ENCODE results near the gene GRIA4.

The GRIA4 gene

DNA sequence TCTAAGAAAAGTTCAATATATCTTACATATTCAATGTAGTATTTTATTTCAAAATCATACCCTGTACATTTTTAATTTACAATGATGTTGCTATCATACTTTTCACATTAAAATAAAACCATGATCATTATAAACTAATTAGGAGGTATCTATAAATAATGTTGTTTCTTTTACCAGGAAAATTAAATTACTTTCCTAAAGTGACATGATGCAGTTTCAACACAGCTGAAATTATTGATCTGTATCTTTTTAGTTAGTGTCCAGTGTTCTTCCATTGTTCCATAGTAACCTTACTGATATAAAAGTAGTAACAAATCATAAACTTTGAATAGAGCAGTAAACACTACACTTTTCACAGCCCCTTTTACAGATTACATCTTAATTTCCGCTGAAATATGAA is 29.7 kb downstream of the GRIA4 start:
- TF ChIP-seq FOXP2 (optimal IDR thresholded peaks at IDR 0.05; ENCODE audit: borderline replicate concordance, extremely low read depth, extremely low read length, insufficient read depth): no peak
- TF ChIP-seq, protein P1, sequence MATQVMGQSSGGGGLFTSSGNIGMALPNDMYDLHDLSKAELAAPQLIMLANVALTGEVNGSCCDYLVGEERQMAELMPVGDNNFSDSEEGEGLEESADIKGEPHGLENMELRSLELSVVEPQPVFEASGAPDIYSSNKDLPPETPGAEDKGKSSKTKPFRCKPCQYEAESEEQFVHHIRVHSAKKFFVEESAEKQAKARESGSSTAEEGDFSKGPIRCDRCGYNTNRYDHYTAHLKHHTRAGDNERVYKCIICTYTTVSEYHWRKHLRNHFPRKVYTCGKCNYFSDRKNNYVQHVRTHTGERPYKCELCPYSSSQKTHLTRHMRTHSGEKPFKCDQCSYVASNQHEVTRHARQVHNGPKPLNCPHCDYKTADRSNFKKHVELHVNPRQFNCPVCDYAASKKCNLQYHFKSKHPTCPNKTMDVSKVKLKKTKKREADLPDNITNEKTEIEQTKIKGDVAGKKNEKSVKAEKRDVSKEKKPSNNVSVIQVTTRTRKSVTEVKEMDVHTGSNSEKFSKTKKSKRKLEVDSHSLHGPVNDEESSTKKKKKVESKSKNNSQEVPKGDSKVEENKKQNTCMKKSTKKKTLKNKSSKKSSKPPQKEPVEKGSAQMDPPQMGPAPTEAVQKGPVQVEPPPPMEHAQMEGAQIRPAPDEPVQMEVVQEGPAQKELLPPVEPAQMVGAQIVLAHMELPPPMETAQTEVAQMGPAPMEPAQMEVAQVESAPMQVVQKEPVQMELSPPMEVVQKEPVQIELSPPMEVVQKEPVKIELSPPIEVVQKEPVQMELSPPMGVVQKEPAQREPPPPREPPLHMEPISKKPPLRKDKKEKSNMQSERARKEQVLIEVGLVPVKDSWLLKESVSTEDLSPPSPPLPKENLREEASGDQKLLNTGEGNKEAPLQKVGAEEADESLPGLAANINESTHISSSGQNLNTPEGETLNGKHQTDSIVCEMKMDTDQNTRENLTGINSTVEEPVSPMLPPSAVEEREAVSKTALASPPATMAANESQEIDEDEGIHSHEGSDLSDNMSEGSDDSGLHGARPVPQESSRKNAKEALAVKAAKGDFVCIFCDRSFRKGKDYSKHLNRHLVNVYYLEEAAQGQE (IDR thresholded peaks at IDR 0.05; ENCODE audit: insufficient read depth in 1 of 2, low read depth in 2 of 2, low read length in 2 of 2): no peak
- no peak for TF ChIP-seq POLR2AphosphoS5 (IDR thresholded peaks at IDR 0.05; ENCODE audit: low read depth, low read length)
- no peak for TF ChIP-seq SIN3A (IDR thresholded peaks at IDR 0.05; ENCODE audit: borderline replicate concordance, insufficient read depth, low read length)
- no peak for TF ChIP-seq TAF1 (IDR thresholded peaks at IDR 0.05; ENCODE audit: borderline replicate concordance, insufficient read depth, low read length)

DNA sequence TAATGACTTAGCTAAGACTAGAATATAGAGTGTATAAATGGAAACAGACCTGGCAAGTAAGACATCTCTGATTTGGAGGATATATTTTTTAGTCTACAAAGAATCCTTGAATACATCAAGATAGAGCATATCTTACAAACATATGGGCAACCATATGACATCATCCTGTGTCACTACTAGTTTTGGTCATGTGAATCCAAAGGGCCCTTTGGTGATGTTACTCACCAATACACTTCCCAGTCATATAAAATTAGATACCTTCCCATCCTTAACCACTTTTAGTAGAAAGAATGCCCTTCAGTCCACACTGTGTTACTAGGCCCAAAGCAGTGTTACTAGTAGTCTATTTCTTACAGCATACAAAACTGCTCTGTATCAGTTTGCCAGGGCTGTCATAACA is 31.6 kb downstream of the GRIA4 start:
- no peak for TF ChIP-seq SIN3A (IDR thresholded peaks at IDR 0.05; ENCODE audit: borderline replicate concordance, insufficient read depth, low read length)
- TF ChIP-seq FOXP2 (optimal IDR thresholded peaks at IDR 0.05; ENCODE audit: borderline replicate concordance, extremely low read depth, extremely low read length, insufficient read depth): no peak
- no peak for TF ChIP-seq POLR2AphosphoS5 (IDR thresholded peaks at IDR 0.05; ENCODE audit: low read depth, low read length)
- TF ChIP-seq, protein P1 (IDR thresholded peaks at IDR 0.05; ENCODE audit: insufficient read depth in 1 of 2, low read depth in 2 of 2, low read length in 2 of 2): no peak
- no peak for TF ChIP-seq TAF1 (IDR thresholded peaks at IDR 0.05; ENCODE audit: borderline replicate concordance, insufficient read depth, low read length)

DNA sequence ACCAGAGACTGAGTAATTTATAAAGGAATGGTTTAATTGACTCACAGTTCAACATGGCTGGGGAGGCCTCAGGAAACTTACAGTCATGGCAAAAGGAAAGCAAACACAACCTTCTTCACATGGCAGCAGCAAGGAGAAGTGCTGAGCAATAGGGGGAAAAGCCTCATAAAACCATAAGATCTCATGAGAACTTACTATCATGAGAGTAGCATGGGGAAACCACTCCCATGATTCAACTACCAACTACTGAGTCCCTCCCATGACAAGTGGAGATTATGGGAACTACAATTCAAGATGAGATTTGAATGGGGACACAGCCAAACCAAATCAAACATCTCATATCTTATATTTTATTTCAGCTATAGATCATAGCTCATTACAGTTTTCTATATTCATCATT is 33.0 kb downstream of the GRIA4 start:
- TF ChIP-seq, protein P1 (IDR thresholded peaks at IDR 0.05; ENCODE audit: insufficient read depth in 1 of 2, low read depth in 2 of 2, low read length in 2 of 2): no peak
- TF ChIP-seq POLR2AphosphoS5 (IDR thresholded peaks at IDR 0.05; ENCODE audit: low read depth, low read length): no peak
- no peak for TF ChIP-seq SIN3A (IDR thresholded peaks at IDR 0.05; ENCODE audit: borderline replicate concordance, insufficient read depth, low read length)
- no peak for TF ChIP-seq TAF1 (IDR thresholded peaks at IDR 0.05; ENCODE audit: borderline replicate concordance, insufficient read depth, low read length)
- TF ChIP-seq FOXP2 (optimal IDR thresholded peaks at IDR 0.05; ENCODE audit: borderline replicate concordance, extremely low read depth, extremely low read length, insufficient read depth): no peak

DNA sequence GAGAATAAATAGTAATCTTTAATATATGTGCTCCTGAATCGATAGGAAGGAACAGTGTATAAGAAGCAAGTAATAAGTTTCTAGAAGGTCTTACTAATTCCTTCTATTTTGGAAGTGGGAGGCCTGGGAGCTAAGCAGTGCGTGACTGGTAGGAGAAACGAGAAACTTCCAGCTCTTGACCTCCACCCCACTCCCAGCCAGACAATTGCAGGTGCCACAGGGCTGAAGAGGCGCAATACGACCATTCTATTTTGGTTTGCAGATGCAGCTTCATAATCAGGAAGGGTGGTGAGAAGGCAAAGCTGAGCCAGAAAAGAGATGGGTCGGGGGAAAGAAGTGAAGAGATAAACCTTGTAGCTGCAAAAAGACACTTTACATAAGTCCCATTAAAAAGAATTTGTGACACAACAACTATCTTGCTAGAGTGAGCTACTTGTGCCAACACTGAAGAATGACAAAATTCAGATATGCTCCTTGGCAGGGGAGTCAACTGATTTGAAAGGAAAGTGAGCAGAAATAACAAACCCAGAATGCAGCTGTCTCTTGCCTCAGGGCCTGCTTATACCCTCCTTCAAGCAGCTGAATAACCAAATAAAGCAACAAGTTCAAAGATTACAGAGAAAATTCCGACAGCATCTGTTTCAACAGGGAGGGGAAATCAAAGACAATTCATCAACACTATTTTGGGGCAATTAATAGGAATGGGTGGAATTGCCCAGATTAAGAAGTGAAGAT is 35.1 kb downstream of the GRIA4 start:
- TF ChIP-seq TAF1 (IDR thresholded peaks at IDR 0.05; ENCODE audit: borderline replicate concordance, insufficient read depth, low read length) (no peak), POLR2AphosphoS5 (IDR thresholded peaks at IDR 0.05; ENCODE audit: low read depth, low read length) (no peak), SIN3A (IDR thresholded peaks at IDR 0.05; ENCODE audit: borderline replicate concordance, insufficient read depth, low read length) (no peak), FOXP2 (optimal IDR thresholded peaks at IDR 0.05; ENCODE audit: borderline replicate concordance, extremely low read depth, extremely low read length, insufficient read depth) (no peak)
- TF ChIP-seq, protein P1 (IDR thresholded peaks at IDR 0.05; ENCODE audit: insufficient read depth in 1 of 2, low read depth in 2 of 2, low read length in 2 of 2): no peak

All from PFSK-1 (cell line).